Thyroid gland (tissue), 4 donors: ENCODE measurements around the gene MRPS33. TPM values are rescaled to one million over a fixed set of nuclear protein-coding genes. Genes with fewer than 3 reads are reported as not detected.

Experiments used
- DNase-seq, 2 donors: peaks; one replicate each; pipeline ENCODE4 v3.0.0-alpha.2; 2019
- H3K27ac ChIP-seq, 3 donors: fragments of 200-600 bp; sonication (generic); 1 replicate in 2 of 3; 2 replicates in 1 of 3; pipeline ENCODE4 v1.5.1; 2016 to 2019; ENCODE audit warnings: mild to moderate bottlenecking in 1 of 3, moderate library complexity in 1 of 3
- H3K27me3 ChIP-seq: fragments of 200-600 bp; sonication (generic); one replicate; pipeline ENCODE4 v1.5.1; 2019
- H3K36me3 ChIP-seq, 2 donors: fragments of 200-600 bp; sonication (generic); one replicate each; pipeline ENCODE4 v1.5.1; 2016 to 2019
- H3K4me1 ChIP-seq, 2 donors: fragments of 200-600 bp; sonication (generic); one replicate each; pipeline ENCODE4 v1.5.1; 2017 to 2019
- H3K4me3 ChIP-seq, 3 donors: fragments of 200-600 bp; sonication (generic); replicated peaks in 1 of 3; 1 replicate in 2 of 3; 2 replicates in 1 of 3; pipeline ENCODE4 v1.5.1; 2016; ENCODE audit warnings: mild to moderate bottlenecking in 1 of 3
- H3K9me3 ChIP-seq: fragments of 200-600 bp; sonication (generic); one replicate; pipeline ENCODE4 v1.5.1; 2017
- CTCF ChIP-seq, 6 experiments: fragments of 200-600 bp in 3 of 6; fragments of 450-650 bp in 3 of 6; sonication (generic) in 3 of 6; IDR thresholded peaks; one replicate each; pipeline ENCODE4 v1.5.1; 2016 to 2019; ENCODE audit warnings: antibody characterized with exemption in 6 of 6, mild to moderate bottlenecking in 2 of 6, inconsistent platforms in 1 of 6, moderate library complexity in 1 of 6
- POLR2A ChIP-seq, 2 donors: fragments of 450-650 bp; IDR thresholded peaks; one replicate each; pipeline ENCODE4 v1.6.1; 2017; ENCODE audit warnings: antibody characterized with exemption in 2 of 2, mild to moderate bottlenecking in 2 of 2, moderate library complexity in 1 of 2
- WGBS, 2 donors: methylation state at CpG; one replicate each; pipeline ENCODE4 v1.1.5; 2017; 5-methylcytosine and 5-hydroxymethylcytosine counted together
- intact Hi-C: fragments of 100-400 bp; cut with DNase I; formaldehyde crosslinking; loops from one replicate; pipeline ENCODE4 v1.15.1; 2023
- total RNA-seq, 4 donors: library from RNA; depleted of rRNA; stranded (reverse); fragments of >200 nt; gene quantifications; one replicate each; pipeline ENCODE4 v1.2.3, GENCODE V29; 2016

The MRPS33 gene
- total RNA-seq, 4 donors from 2014 or later = 22.2 to 39.4 (median 28.5) TPM

DNA sequence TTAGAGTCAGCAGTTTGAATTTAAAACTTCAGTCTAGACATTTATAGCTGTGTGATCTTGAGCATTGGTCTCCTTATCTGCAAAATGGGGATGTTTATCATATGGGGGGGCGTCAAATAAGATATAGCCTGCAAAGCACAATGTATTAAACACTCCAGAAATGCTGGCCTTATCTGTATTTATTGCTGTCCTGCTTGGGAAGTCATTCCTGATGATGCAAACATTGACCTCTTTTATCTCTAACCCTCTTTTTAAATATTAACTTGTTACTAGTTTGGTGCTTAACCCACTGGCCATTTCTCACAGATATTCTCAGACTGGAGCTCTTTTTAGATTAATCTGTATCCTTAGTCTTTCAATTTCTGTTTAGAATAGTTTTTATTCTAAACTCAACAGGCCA, 13.2 kb downstream of the MRPS33 start:
- intact Hi-C loops = no loop called here
- 74 to 77% methylated on average over 1 of the region's 1 CpG for WGBS, 2 donors

DNA sequence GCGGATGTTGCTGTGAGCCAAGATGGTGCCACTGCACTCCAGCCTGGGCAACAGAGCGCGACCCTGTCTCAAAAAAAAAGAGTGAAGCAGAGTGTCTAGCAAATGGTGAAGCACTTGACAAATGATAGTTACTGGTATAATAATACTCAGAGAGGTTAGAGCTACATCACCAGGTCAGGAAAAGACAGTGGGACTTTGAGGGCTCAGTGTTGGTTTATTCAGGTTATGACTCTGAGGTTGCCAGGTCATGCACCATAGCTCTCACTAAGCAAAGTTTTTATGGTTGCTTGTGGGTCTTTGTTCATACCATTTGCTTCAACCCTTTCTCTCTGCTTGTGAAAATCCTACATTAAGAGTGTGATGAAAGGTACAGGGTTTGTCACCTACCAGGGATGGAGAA, 13.6 kb downstream of the MRPS33 start:
- no peak for DNase-seq
- Histone ChIP-seq H3K4me3 (no peak overlapping the region), H3K9me3 (no peaks in the 10 kb centered on the region), H3K4me1 (no peaks in the 10 kb centered on the region), H3K27me3 (no peaks in the 10 kb centered on the region), H3K36me3 (peaks cover 0 to 6% of the 10 kb centered on the region in 2 donors), H3K27ac (no peak overlapping the region)
- WGBS, 2 donors = 94 to 96% methylated on average over 3 of the region's 3 CpGs
- intact Hi-C loops = no loop called here
- TF ChIP-seq CTCF (IDR thresholded peaks at IDR 0.05) (no peak), POLR2A (IDR thresholded peaks at IDR 0.05) (no peak)

More for the DNA sequence above, 13.2 kb downstream of the MRPS33 start:
- H3K4me1 ChIP-seq = no peaks in the 10 kb centered on the region
- no peak for DNase-seq
- H3K4me3 ChIP-seq = no peak overlapping the region
- H3K36me3 ChIP-seq = peaks cover 2 to 6% of the 10 kb centered on the region in 2 donors
- no peak for TF ChIP-seq POLR2A (IDR thresholded peaks at IDR 0.05)
- TF ChIP-seq CTCF (IDR thresholded peaks at IDR 0.05) = no peak
- H3K27me3 ChIP-seq = no peaks in the 10 kb centered on the region
- H3K9me3 ChIP-seq = no peaks in the 10 kb centered on the region
- no peak overlapping the region for H3K27ac ChIP-seq

DNA sequence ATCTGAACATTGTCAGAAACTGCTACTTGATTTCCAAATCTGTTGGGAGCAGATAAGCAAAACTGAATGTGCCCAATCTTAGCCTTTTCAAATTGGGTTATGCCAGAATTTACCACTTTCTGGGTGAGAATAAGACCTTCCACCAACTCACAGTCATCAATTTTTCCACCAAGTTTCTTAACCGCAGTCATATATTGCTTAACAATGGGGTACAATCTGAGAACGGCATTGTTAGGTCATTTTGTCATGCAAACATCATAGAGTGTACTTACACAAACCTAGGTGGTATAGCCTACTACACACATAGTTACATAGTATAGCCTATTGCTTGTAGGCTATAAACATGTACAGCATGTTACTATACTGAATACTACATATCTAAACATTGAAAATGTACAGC, 16.0 kb downstream of the MRPS33 start:
- no peak overlapping the region for H3K27ac ChIP-seq

DNA sequence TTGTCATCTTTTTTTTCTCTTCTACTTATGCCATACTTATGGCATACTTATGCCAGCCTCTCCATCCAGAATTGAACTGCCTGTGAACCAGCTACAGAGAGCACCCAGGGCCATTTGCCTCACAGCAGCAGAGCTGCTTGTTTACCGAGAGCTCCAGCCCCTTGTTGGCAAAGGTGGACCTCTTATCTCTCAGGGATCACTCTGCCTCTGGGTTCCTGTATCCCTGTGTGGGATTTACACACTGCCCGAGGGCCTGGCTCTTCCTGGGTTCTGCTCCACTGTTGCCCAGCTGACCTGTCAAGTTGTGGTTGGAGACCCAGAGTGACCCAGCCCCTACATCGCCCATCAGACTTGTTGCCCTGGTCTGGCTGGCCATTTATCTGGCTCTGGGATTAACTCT, 22.3 kb downstream of the MRPS33 start:
- TF ChIP-seq CTCF (IDR thresholded peaks at IDR 0.05) (no peak), POLR2A (IDR thresholded peaks at IDR 0.05) (no peak)
- no peaks in the 10 kb centered on the region for H3K4me1 ChIP-seq
- intact Hi-C loops = no loop called here
- H3K9me3 ChIP-seq = no peaks in the 10 kb centered on the region
- no peaks in the 10 kb centered on the region for H3K36me3 ChIP-seq
- DNase-seq = no peak
- no peak overlapping the region for H3K4me3 ChIP-seq
- WGBS, 2 donors = 60 to 90% methylated on average over 2 to 3 of the region's 3 CpGs
- no peaks in the 10 kb centered on the region for H3K27me3 ChIP-seq
- H3K27ac ChIP-seq = no peak overlapping the region

More for the DNA sequence above, 16.0 kb downstream of the MRPS33 start:
- no peak overlapping the region for H3K4me3 ChIP-seq
- DNase-seq = no peak
- no peak for TF ChIP-seq CTCF (IDR thresholded peaks at IDR 0.05)
- no peak for TF ChIP-seq POLR2A (IDR thresholded peaks at IDR 0.05)
- no peaks in the 10 kb centered on the region for H3K9me3 ChIP-seq
- intact Hi-C loops = no loop called here
- H3K4me1 ChIP-seq = no peaks in the 10 kb centered on the region
- H3K27me3 ChIP-seq = no peaks in the 10 kb centered on the region
- 87 to 95% methylated on average over 2 of the region's 2 CpGs for WGBS, 2 donors
- H3K36me3 ChIP-seq = no peaks in the 10 kb centered on the region

GRCh38 chr7:140990193-140990962, 24.4 kb downstream of the MRPS33 start:
- 69 to 83% methylated on average over 4 of the region's 4 CpGs for WGBS, 2 donors
- DNase-seq = no peak
- Histone ChIP-seq H3K9me3 (no peaks in the 10 kb centered on the region), H3K4me1 (no peaks in the 10 kb centered on the region), H3K36me3 (no peaks in the 10 kb centered on the region), H3K4me3 (no peak overlapping the region), H3K27me3 (no peaks in the 10 kb centered on the region), H3K27ac (no peak overlapping the region)
- TF ChIP-seq POLR2A (IDR thresholded peaks at IDR 0.05) = no peak
- TF ChIP-seq CTCF (IDR thresholded peaks at IDR 0.05) = no peak
- intact Hi-C loops = no loop called here
